Measurements from ENCODE around the gene SLC3A2.

DNA sequence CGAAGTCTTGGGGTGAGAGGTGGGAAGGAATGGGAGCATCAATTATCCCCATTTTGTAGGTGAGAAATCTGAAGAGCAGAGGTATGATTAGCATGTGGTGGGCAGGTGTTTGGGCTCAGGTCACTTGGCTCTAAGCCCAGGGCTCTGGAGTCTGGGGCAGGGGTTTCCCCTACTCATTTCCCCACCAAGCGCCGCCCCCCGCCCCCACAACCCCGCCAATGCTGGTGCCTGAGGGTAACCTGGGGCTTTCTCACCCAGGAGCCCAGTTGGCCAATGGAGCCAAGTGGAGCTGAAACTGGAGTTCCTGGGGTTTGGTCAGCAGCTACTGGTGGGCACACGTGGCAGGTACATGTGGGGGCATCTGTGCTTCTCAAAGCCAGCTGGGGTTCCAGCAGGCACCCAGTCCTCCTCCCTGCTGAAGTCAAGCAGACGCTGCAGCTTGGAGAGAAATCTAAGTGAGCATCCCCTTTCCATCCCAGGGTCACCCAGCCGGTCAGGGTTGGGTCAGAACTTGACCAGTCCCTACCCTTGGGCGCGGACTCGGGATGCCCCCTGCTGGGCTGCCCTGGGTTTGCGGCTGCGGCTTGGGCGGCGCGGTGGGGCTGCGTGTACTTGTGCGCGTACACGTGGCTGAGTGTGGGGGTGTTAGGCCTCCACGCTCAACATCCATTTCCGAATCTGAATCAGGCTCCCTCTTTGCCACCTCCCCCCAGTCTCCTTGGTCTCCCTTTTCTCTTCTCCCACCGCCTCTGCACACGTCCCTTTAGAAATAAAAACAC is 42.1 kb downstream of the SLC3A2 start:
- no peak for TF ChIP-seq RXRA (CRISPR knock-in tag; IDR thresholded peaks at IDR 0.05)
- TF ChIP-seq GTF3A (CRISPR knock-in tag; conservative IDR thresholded peaks at IDR 0.05): no peak
- TF ChIP-seq, protein P1, sequence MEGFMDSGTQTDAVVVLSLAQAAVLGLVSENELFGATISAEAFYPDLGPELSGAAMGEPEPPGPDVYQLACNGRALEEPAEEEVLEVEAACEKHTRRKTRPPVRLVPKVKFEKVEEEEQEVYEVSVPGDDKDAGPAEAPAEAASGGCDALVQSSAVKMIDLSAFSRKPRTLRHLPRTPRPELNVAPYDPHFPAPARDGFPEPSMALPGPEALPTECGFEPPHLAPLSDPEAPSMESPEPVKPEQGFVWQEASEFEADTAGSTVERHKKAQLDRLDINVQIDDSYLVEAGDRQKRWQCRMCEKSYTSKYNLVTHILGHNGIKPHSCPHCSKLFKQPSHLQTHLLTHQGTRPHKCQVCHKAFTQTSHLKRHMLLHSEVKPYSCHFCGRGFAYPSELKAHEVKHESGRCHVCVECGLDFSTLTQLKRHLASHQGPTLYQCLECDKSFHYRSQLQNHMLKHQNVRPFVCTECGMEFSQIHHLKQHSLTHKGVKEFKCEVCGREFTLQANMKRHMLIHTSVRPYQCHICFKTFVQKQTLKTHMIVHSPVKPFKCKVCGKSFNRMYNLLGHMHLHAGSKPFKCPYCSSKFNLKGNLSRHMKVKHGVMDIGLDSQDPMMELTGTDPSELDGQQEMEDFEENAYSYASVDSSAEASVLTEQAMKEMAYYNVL (CRISPR knock-in tag; IDR thresholded peaks at IDR 0.05; ENCODE audit: borderline replicate concordance): no peak
- TF ChIP-seq CBX5 (CRISPR knock-in tag; IDR thresholded peaks at IDR 0.05; ENCODE audit: borderline replicate concordance): no peak
- no peak for TF ChIP-seq SMARCC2 (IDR thresholded peaks at IDR 0.05)
- TF ChIP-seq, protein P2, sequence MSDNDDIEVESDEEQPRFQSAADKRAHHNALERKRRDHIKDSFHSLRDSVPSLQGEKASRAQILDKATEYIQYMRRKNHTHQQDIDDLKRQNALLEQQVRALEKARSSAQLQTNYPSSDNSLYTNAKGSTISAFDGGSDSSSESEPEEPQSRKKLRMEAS (IDR thresholded peaks at IDR 0.05): no peak
- TF ChIP-seq ZNF337 (CRISPR knock-in tag; IDR thresholded peaks at IDR 0.05; ENCODE audit: borderline replicate concordance, low read depth): no peak
- TF ChIP-seq ZNF274 (CRISPR knock-in tag; IDR thresholded peaks at IDR 0.05): no peak
- TF ChIP-seq RBAK (CRISPR knock-in tag; IDR thresholded peaks at IDR 0.05): no peak
- no peak for TF ChIP-seq CBFB (CRISPR knock-in tag; IDR thresholded peaks at IDR 0.05)
- TF ChIP-seq SETDB1 (CRISPR knock-in tag; IDR thresholded peaks at IDR 0.05; ENCODE audit: borderline replicate concordance): no peak
- TF ChIP-seq NR1H2 (CRISPR knock-in tag; IDR thresholded peaks at IDR 0.05; ENCODE audit: borderline replicate concordance, low read depth): no peak
- no peak for TF ChIP-seq ZNF549 (CRISPR knock-in tag; IDR thresholded peaks at IDR 0.05)
- no peak for TF ChIP-seq PHB2 (IDR thresholded peaks at IDR 0.05; ENCODE audit: partially characterized antibody)
